WI38 (cell line): ENCODE data around the gene PRKACA.

Experiments used
- H3K4me3 ChIP-seq: 2 replicates; pipeline ENCODE4 v1.5.1; 2011; ENCODE audit warnings: low read depth, mild to moderate bottlenecking, control low read depth, low read length
- TF ChIP-seq, protein P1 (sequence below): IDR thresholded peaks from 2 replicates; pipeline ENCODE4 v1.5.1; 2012; ENCODE audit warnings: low read depth, mild to moderate bottlenecking, control low read depth, low read length

PRKACA gene

DNA sequence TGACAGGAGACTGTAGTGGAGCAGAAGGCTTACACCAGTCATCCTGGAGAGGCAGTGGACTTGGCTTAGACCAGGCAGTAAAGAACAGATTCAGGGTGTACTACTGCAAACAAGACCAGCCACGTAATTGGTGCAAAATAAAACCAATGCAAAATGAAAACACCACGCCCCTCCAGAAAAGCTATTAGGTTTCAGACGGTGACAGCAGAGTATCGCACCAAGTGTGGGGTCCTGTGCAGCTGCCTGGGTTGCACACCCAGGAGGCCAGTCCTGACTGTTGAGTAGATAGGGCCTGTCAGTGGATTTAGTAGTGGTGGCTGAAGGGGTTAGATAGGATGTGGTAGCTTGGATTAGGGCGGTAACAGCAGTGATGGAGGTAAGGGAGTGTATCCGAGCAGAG lies 5.4 kb upstream of the PRKACA start:
- TF ChIP-seq, protein P1, sequence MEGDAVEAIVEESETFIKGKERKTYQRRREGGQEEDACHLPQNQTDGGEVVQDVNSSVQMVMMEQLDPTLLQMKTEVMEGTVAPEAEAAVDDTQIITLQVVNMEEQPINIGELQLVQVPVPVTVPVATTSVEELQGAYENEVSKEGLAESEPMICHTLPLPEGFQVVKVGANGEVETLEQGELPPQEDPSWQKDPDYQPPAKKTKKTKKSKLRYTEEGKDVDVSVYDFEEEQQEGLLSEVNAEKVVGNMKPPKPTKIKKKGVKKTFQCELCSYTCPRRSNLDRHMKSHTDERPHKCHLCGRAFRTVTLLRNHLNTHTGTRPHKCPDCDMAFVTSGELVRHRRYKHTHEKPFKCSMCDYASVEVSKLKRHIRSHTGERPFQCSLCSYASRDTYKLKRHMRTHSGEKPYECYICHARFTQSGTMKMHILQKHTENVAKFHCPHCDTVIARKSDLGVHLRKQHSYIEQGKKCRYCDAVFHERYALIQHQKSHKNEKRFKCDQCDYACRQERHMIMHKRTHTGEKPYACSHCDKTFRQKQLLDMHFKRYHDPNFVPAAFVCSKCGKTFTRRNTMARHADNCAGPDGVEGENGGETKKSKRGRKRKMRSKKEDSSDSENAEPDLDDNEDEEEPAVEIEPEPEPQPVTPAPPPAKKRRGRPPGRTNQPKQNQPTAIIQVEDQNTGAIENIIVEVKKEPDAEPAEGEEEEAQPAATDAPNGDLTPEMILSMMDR = no peak

DNA sequence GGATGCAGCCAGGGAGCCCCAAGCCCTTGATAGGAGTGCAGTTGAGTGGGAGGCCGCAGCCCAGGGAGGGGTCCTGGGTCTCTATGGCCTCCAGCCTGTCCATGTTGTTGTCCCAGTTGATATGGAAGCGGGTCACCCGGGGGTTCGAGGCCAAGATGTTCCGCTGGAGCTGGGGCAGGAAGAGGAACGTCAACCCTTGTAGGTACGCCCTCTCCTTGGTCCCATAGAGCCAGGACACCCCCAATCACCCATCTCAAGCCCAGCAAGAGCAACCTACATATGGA lies 2.9 kb upstream of the PRKACA start:
- TF ChIP-seq, protein P1 = no peak
- no peak overlapping the region for H3K4me3 ChIP-seq

More for the DNA sequence above, 5.4 kb upstream of the PRKACA start:
- H3K4me3 ChIP-seq = no peak overlapping the region

DNA sequence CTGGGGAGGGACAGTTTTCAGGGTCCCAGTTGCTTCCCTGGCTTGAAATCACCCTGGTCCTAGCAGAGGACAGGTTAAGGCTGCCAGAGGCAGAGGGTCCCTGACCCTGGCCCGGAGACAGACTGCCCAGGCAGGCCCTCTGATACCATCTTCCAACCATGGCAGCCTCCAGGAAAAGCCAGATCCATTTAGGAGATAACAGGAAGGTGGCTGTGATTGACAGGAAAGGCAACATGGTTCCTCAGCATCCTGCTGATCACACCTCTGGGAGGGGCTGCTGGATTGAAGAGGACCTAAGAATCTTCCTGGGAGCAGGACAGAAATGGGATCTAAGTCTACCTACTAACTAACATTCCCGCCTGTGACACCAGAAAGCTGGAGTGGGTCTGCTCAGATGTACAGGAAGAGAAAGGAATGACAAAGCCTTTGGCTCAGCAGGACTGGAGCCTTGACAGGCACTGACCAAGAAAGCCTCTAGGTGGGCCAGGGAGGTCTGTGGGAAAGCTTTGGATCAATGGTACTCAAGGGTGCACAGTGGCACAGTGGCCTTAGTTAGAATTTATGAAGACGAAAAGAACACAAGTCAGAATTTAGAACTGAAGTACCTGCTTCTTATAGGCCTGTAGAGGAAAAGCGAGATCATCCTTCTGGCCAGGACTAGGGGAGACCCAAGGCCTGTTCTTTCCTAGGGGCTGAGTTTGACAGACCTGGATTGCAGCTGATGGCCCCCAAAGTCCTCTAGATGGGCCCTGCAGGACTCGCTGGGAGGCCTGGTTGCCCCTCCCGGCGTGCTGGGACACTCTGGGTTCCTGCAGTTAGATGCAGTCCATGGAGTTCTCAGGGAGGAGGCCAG lies 2.3 kb upstream of the PRKACA start:
- no peak overlapping the region for H3K4me3 ChIP-seq

DNA sequence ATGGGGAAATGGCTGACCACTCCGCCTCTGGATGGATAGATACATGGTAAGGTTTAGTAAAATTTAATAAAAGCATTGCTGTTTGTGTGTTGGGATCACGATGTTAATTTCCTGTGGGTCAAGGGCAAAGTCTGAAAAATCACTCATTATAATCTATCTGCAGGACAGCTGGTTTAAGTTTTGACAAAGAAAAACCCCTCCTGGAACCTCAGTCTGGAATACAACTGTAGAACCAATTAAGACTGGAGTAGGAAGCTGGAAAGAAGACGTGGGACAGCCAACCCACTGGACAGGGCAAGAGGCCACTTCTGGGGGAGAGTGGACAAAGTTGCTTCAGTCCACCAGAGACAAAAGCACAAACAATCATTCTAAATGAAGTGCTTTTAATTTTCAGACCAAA lies 1.6 kb upstream of the PRKACA start:
- no peak overlapping the region; the same call in 1 of the 2 replicates for H3K4me3 ChIP-seq
- TF ChIP-seq, protein P1 = no peak

More for the DNA sequence above, 2.3 kb upstream of the PRKACA start:
- TF ChIP-seq, protein P1 = no peak

DNA sequence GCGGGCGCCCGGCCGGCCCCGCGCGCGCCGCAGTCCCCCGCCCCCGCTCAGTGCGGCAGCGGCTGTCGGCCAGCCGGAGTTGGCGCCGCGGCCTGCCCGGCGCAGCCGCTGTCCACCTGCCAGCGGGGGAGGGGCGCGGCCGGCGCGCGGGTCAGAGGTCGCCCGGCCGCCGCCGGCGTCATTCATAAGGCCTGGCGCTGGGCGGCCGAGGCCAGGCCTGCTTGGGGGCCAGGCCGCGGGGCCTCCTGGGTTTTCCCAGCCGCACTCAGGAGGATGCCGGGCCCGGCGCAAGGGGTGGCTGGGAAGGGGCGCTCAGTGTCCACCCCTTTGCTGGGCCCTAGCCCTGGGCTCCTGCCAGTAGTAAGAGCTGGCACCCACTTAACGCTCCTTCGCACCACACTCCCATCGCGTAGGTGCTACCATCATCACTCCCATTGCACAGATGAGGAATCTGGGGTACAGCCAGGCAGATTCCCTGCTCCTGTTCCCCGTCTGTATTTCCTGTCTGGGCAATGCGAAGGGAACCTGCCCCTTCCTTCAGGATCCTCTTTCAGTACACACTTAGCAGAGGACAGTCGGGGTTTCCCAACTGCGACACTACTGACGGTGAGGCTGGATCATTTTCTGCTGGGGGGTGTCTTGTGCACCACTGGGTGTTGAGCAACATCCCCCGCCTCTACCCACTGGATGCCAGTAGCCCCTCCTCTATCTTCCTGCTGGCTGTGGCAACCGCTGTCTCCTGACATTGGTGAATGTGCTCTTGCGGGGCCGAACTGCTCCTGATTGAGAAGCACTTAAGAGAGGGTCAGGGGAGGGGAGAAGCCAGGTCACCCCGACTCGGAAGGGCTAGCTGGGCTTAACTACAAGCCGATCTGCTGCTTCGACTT lies 846 bp upstream of the PRKACA start:
- H3K4me3 ChIP-seq = peak overlapping the region; percentile 54
- TF ChIP-seq, protein P1 = no peak

DNA sequence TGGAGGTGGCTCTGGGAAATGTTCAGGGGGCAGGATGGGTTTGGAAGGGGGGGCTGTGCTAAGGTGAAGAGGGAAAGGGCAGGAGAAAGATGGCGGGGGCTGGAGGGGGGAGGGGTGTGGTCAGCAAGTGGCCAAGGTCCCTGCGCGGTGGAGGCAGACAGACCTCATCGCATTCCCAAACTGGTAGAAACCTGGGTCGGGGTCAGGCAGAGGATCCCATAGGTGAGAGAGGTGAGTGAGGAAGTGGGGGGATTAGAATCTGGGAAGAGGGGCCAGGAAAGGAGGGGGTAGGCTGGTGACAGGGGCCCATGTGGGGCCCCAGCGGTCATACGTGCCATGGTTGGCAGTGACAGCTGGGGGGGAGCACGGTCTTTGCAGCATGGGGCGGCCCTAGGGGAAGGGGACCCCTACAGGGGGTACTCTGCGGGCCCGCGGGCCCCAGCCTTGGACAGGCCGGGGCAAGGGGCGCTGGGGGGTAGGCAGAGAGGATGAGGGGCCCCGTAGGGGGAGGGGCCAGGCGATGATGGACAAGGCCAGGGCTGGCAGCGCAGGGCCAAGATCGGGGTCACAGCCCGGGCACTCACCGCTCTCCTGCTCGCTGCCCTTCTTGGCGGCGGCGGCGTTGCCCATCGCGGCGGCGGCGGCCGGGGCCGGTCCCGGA lies 514 bp downstream of the PRKACA start:
- TF ChIP-seq, protein P1 = no peak

DNA sequence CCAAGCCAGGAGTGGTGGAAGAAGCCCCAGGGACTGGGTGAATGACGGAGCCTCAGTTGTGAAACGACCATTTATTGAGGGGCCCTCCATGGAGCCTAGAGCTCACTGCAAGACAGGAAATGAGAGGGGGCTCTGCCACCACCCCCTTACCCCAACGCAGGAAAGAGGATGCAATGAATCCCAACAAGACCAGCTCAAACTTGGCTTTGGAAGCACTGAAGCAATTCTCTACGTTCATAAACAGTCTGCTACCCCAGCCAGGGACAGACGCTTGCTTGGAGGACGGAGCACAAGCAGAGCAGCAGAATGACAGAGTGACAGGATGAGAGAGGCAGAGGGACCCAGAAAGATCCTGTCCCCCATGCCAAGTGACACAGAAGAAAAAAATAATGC lies 1.0 kb downstream of the PRKACA start:
- TF ChIP-seq, protein P1 = no peak
- peak overlapping the region; percentile 86 for H3K4me3 ChIP-seq

More for the DNA sequence above, 514 bp downstream of the PRKACA start:
- H3K4me3 ChIP-seq = peak overlapping the region; percentile 86
